OCI-LY7 (cell line): ENCODE data around the gene SERPINB2. TPM values are rescaled to one million over a fixed set of nuclear protein-coding genes. Genes with fewer than 3 reads are reported as not detected.

ENCODE experiments used
- BruUV-seq: library from RNA; stranded (reverse); fragments of 400-500 nt; replicated peaks from 2 replicates; lab custom pipeline; 2021; lab: Mats Ljungman, UMichigan
- CTCF ChIA-PET: fragments of 300-600 bp; sonication (Branson Sonifier 250); formaldehyde crosslinking; loops from one replicate; lab custom pipeline; 2022; ENCODE audit warnings: antibody characterized with exemption; ENCODE audit not compliant: unreplicated experiment; lab: Charles Lee
- POLR2A ChIA-PET: fragments of 300-600 bp; sonication (Branson Sonifier 250); formaldehyde crosslinking; loops from one replicate; lab custom pipeline; 2022; ENCODE audit warnings: antibody characterized with exemption; lab: Charles Lee
- DNase-seq: peaks from one replicate; pipeline ENCODE4 v3.0.0-alpha.2; 2015; ENCODE audit warnings: low spot score
- H2AFZ ChIP-seq: fragments of 200-600 bp; sonication (generic), shearing (Covaris generic); 2 replicates; pipeline ENCODE4 v1.6.1; 2014; ENCODE audit warnings: mild to moderate bottlenecking, antibody characterized with exemption, low read length, moderate library complexity
- H3K27ac ChIP-seq: fragments of 200-600 bp; sonication (generic); 2 replicates; pipeline ENCODE4 v1.5.1; 2014; ENCODE audit warnings: mixed run types, low read depth, mild to moderate bottlenecking, moderate library complexity, low read length, inconsistent platforms; ENCODE audit not compliant: poor library complexity, severe bottlenecking
- H3K36me3 ChIP-seq: fragments of 200-600 bp; sonication (generic); 2 replicates; pipeline ENCODE4 v1.6.1; 2014; ENCODE audit warnings: mild to moderate bottlenecking, antibody characterized with exemption, low read length, moderate library complexity, mixed read lengths; ENCODE audit not compliant: insufficient read depth
- H3K4me1 ChIP-seq: fragments of 200-600 bp; sonication (generic); 2 replicates; pipeline ENCODE4 v1.5.1; 2014; ENCODE audit warnings: mild to moderate bottlenecking, low read length; ENCODE audit not compliant: insufficient read depth, poor library complexity, severe bottlenecking
- H3K4me2 ChIP-seq: fragments of 200-600 bp; sonication (generic); 2 replicates; pipeline ENCODE4 v1.6.1; 2014; ENCODE audit warnings: mild to moderate bottlenecking, low read length
- H3K4me3 ChIP-seq: fragments of 200-600 bp; sonication (generic); 2 replicates; pipeline ENCODE4 v1.5.1; 2014; ENCODE audit warnings: mild to moderate bottlenecking, low read depth, low read length; ENCODE audit not compliant: poor library complexity, severe bottlenecking
- H3K79me2 ChIP-seq: fragments of 200-600 bp; sonication (generic); 2 replicates; pipeline ENCODE4 v1.6.1; 2016; ENCODE audit warnings: low read depth, mild to moderate bottlenecking, low read length, moderate library complexity, mixed read lengths; ENCODE audit not compliant: insufficient read depth
- H3K9me2 ChIP-seq: fragments of 200-600 bp; sonication (generic); 2 replicates; pipeline ENCODE4 v1.6.1; 2016; ENCODE audit warnings: mild to moderate bottlenecking, low read length, mixed read lengths; ENCODE audit not compliant: insufficient read depth
- H3K9me3 ChIP-seq: fragments of 200-600 bp; sonication (generic); 2 replicates; pipeline ENCODE4 v1.6.1; 2014; ENCODE audit warnings: mild to moderate bottlenecking, mixed run types, low read length, mixed read lengths
- H4K20me1 ChIP-seq: fragments of 200-600 bp; sonication (generic); 2 replicates; pipeline ENCODE4 v1.6.1; 2014; ENCODE audit warnings: mild to moderate bottlenecking, antibody characterized with exemption, low read length, moderate library complexity, mixed read lengths; ENCODE audit not compliant: insufficient read depth
- EZH2phosphoT487 ChIP-seq: fragments of 200-600 bp; sonication (generic); IDR thresholded peaks from 2 replicates; pipeline ENCODE4 v1.6.1; 2018; ENCODE audit warnings: low read depth, borderline replicate concordance, mild to moderate bottlenecking, mixed run types, antibody characterized with exemption, low read length, moderate library complexity, mixed read lengths
- intact Hi-C: fragments of 100-400 bp; cut with micrococcal nuclease; formaldehyde crosslinking; loops from one replicate; pipeline ENCODE4 v1.10.0; 2022; ENCODE audit not compliant: unreplicated experiment
- total RNA-seq, 2 experiments: library from RNA; depleted of rRNA in 1 of 2; stranded (reverse); fragments of >200 nt in 1 of 2; shearing (Covaris generic) in 1 of 2; gene quantifications; 2 replicates each; pipeline ENCODE4 v1.2.3, GENCODE V29; 2014 to 2022
- TF ChIP-seq, protein P1 (sequence below): fragments of 200-600 bp; sonication (generic); conservative IDR thresholded peaks from 2 replicates; pipeline ENCODE4 v1.5.1; 2014; ENCODE audit warnings: mild to moderate bottlenecking, antibody characterized with exemption, low read length, moderate library complexity, mixed read lengths

Gene SERPINB2
- total RNA-seq, 2 experiments from 2014 or later, result not detected

DNA sequence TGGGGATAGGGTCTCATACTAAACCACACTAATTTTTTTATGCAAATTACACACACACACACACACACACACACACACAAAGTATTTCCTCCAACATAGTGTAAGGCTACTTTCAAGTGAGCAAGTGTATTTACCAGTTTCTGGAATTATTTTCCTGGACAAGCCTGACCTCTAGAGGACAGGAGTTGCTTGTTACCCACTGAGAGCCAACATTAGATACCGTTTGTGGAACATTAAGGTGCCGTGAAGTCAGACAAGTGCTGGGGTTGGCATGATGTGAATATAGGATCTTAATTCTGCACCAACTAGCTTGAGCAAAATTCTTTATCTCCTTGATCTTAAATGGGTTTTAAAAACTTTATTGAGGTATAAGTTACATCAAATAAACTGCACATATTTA, 39.3 kb upstream of the SERPINB2 start:
- H3K4me3 ChIP-seq, result no peak overlapping the region
- no peaks in the 10 kb centered on the region for H4K20me1 ChIP-seq
- H3K79me2 ChIP-seq, result no peaks in the 10 kb centered on the region
- no peaks in the 10 kb centered on the region for H3K9me3 ChIP-seq
- H3K36me3 ChIP-seq, result no peaks in the 10 kb centered on the region
- no TSS peak for BruUV-seq
- TF ChIP-seq, protein P1, sequence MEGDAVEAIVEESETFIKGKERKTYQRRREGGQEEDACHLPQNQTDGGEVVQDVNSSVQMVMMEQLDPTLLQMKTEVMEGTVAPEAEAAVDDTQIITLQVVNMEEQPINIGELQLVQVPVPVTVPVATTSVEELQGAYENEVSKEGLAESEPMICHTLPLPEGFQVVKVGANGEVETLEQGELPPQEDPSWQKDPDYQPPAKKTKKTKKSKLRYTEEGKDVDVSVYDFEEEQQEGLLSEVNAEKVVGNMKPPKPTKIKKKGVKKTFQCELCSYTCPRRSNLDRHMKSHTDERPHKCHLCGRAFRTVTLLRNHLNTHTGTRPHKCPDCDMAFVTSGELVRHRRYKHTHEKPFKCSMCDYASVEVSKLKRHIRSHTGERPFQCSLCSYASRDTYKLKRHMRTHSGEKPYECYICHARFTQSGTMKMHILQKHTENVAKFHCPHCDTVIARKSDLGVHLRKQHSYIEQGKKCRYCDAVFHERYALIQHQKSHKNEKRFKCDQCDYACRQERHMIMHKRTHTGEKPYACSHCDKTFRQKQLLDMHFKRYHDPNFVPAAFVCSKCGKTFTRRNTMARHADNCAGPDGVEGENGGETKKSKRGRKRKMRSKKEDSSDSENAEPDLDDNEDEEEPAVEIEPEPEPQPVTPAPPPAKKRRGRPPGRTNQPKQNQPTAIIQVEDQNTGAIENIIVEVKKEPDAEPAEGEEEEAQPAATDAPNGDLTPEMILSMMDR, result peak; percentile 61
- no peak for TF ChIP-seq EZH2phosphoT487
- CTCF ChIA-PET, result no interaction called here
- intact Hi-C loops, result loop anchor here (5.0 kb wide), 1 partner anchor 331 kb away; no protein-coding TSS in a partner anchor
- POLR2A ChIA-PET, result interaction anchor here (0.7 kb wide), 1 partner anchor 271 kb away, joined by 3 read pairs; no protein-coding TSS in a partner anchor
- no peak overlapping the region for H3K4me2 ChIP-seq
- peak; percentile 12 for DNase-seq
- no peak overlapping the region for H3K27ac ChIP-seq
- H2AFZ ChIP-seq, result no peak overlapping the region
- H3K9me2 ChIP-seq, result no peaks in the 10 kb centered on the region
- H3K4me1 ChIP-seq, result no peaks in the 10 kb centered on the region

DNA sequence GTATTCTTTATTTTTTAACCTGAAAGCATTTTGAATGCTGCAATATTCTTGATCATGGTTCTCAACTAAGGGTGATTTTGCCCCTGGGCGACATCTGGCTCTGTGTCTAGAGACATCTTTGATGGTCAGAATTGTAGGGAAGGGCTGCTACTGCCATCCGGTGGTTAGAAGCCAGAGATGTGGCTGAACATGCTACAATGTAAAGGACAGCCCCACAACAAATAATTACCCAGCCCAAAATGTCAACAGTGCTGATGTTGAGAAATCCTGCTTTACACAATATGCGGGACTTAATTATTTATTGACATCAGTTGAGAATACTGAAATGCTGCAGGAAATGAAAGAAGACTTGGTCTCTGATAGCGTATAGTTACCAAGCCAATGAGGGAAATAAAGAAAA, 37.5 kb upstream of the SERPINB2 start:
- no peak overlapping the region for H3K4me3 ChIP-seq
- ChIA-PET CTCF (no interaction called here), POLR2A (no interaction called here)
- H3K9me3 ChIP-seq, result no peaks in the 10 kb centered on the region
- H3K9me2 ChIP-seq, result no peaks in the 10 kb centered on the region
- intact Hi-C loops, result no loop called here
- H3K4me1 ChIP-seq, result no peaks in the 10 kb centered on the region
- no peak overlapping the region for H3K4me2 ChIP-seq
- TF ChIP-seq, protein P1, result peak; percentile 71
- no peak for TF ChIP-seq EZH2phosphoT487
- H4K20me1 ChIP-seq, result no peaks in the 10 kb centered on the region
- no peaks in the 10 kb centered on the region for H3K79me2 ChIP-seq
- no TSS peak for BruUV-seq
- DNase-seq, result peak; percentile 16
- no peaks in the 10 kb centered on the region for H3K36me3 ChIP-seq
- H2AFZ ChIP-seq, result no peak overlapping the region
- H3K27ac ChIP-seq, result no peak overlapping the region

DNA sequence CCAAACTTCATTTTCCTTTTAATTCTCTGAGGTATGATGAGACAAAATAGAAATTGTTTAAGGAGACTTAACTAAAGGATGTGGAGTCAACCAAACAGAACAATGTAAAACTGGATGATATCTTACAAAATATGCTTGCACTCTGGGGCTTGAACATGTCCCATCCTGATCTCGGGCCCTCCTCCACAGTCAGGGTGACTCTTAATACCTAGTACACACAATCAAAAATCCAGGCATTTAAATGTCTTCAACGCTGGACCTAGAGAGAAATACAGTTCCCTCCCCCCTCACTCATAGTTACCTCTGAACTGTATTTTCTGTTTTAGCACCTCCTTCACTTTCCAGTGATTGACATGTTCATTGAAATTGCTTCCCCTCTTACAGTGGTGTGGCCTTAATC, 36.9 kb upstream of the SERPINB2 start:
- no peaks in the 10 kb centered on the region for H3K9me3 ChIP-seq
- BruUV-seq, result no TSS peak
- no peak overlapping the region for H3K4me3 ChIP-seq
- H3K36me3 ChIP-seq, result no peaks in the 10 kb centered on the region
- CTCF ChIA-PET, result no interaction called here
- intact Hi-C loops, result no loop called here
- no peak overlapping the region for H3K4me2 ChIP-seq
- no peak overlapping the region for H2AFZ ChIP-seq
- no peaks in the 10 kb centered on the region for H3K4me1 ChIP-seq
- no peaks in the 10 kb centered on the region for H3K79me2 ChIP-seq
- no peaks in the 10 kb centered on the region for H3K9me2 ChIP-seq
- TF ChIP-seq, protein P1, result no peak
- no peak for TF ChIP-seq EZH2phosphoT487
- no peak overlapping the region for H3K27ac ChIP-seq
- no peaks in the 10 kb centered on the region for H4K20me1 ChIP-seq
- POLR2A ChIA-PET, result no interaction called here
- DNase-seq, result no peak
